Effector memory CD4-positive, alpha-beta T cell (primary cell): ENCODE data around the gene BBS7.

Source experiments
- DNase-seq, 3 donors: peaks; one replicate each; pipeline ENCODE4 v3.0.0-alpha.2; 2020
- H3K27ac ChIP-seq: 2 replicates; pipeline ENCODE4 v1.7.0; 2013; ENCODE audit warnings: mild to moderate bottlenecking, low read length, moderate library complexity; ENCODE audit not compliant: insufficient read depth, poor library complexity, severe bottlenecking
- H3K27me3 ChIP-seq: replicated peaks from 2 replicates; pipeline ENCODE4 v1.7.0; 2013; ENCODE audit warnings: mild to moderate bottlenecking, low read length; ENCODE audit not compliant: insufficient read depth, control insufficient read depth, poor library complexity, severe bottlenecking
- H3K36me3 ChIP-seq: 2 replicates; pipeline ENCODE4 v1.7.0; 2013; ENCODE audit warnings: mild to moderate bottlenecking, low read length, moderate library complexity; ENCODE audit not compliant: control insufficient read depth, insufficient read depth
- H3K4me1 ChIP-seq: 2 replicates; pipeline ENCODE4 v1.7.0; 2013; ENCODE audit warnings: low read length, mild to moderate bottlenecking; ENCODE audit not compliant: control insufficient read depth, insufficient read depth, poor library complexity, severe bottlenecking
- H3K4me3 ChIP-seq: 2 replicates; pipeline ENCODE4 v1.7.0; 2013; ENCODE audit warnings: low read length, low read depth, mild to moderate bottlenecking; ENCODE audit not compliant: insufficient read depth, poor library complexity, severe bottlenecking
- H3K9me3 ChIP-seq: 2 replicates; pipeline ENCODE4 v1.7.0; 2013; ENCODE audit warnings: mild to moderate bottlenecking, low read length, moderate library complexity; ENCODE audit not compliant: control insufficient read depth

BBS7 gene

DNA sequence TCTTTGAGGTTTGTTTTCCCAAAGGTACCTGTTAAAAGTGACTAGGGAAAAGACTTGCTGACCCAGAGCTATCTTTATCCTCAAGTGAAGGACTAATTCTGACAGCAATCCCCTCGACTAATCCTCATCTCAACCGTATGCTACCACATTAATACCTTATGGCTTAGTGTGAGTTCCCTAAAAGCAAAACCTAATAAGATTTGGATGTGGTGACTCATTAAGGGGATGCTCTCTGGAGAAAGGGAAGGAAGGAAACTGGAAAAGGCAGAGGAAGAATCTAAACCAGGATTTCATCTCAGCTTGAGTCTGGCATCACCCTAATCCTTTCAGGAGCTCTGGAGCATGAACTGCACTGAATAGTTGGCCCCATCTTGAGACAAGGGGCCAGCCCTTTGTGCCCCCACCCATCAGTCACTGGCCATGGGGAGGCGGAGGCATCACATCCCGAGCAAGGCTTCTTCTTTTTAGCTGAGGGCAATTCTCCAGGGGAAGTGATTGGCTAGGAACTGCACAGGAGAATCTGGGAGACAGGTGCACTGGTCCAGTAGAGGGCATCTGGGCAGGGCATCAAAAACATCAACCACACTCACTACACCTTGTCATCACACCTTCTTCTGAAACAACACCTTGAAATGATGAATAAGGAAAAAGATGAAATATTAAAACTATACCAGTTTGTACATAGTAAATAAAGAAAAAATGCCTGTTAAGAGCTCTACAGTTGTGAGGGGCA is 6.9 kb upstream of the BBS7 start:
- DNase-seq = no peak
- no peak overlapping the region for H3K4me3 ChIP-seq
- H3K36me3 ChIP-seq = no peaks in the 10 kb centered on the region
- peaks cover 3% of the 10 kb centered on the region for H3K27me3 ChIP-seq
- H3K27ac ChIP-seq = no peak overlapping the region
- no peaks in the 10 kb centered on the region for H3K4me1 ChIP-seq
- H3K9me3 ChIP-seq = no peaks in the 10 kb centered on the region

GRCh38 chr4:121876070-121876469 is 5.8 kb upstream of the BBS7 start:
- no peaks in the 10 kb centered on the region for H3K4me1 ChIP-seq
- no peak overlapping the region for H3K4me3 ChIP-seq
- no peaks in the 10 kb centered on the region for H3K9me3 ChIP-seq
- no peaks in the 10 kb centered on the region for H3K36me3 ChIP-seq
- H3K27me3 ChIP-seq = peaks cover 3% of the 10 kb centered on the region
- H3K27ac ChIP-seq = no peak overlapping the region
- DNase-seq = no peak

DNA sequence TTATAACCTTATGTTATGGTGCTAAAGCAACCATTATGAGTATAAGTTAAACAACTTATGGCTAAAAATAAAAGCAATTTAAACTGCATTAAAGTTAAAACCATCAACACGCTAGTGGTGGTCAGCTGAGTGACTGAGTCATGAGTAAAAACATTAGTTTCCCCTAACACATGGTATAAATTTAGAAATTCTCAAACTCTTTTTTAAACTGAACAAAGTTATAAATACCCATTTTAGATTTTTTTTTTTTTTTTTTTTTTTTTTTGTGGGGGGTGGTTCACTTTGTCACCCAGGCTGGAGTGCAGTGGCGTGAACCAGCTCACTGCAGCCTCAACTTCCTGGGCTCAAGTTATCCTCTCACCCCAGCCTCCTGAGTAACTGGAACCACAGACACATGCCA is 5.4 kb upstream of the BBS7 start:
- Histone ChIP-seq H3K4me1 (peaks cover under 1% of the 10 kb centered on the region), H3K27me3 (peaks cover 3% of the 10 kb centered on the region), H3K4me3 (no peak overlapping the region), H3K9me3 (no peaks in the 10 kb centered on the region), H3K36me3 (no peaks in the 10 kb centered on the region), H3K27ac (no peak overlapping the region)
- no peak for DNase-seq

DNA sequence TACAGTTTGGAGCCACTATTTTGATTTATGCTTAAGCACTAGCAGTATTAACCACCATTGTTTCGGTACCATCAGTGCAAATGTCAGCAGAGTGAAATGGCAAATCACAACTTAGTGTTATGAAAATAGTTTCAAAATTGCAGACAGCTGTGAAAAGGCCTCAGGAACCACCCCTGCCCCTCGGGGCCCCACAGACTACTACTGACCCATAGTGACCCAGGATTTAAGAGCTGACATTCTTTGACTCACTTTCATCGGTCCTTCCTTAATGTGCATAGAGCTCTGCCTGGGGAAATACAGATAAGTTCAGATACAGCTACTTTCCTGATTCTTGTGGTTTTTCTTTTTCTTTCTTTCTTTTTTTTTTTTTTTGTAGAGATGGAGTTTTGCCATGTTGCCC is 3.3 kb upstream of the BBS7 start:
- Histone ChIP-seq H3K36me3 (no peaks in the 10 kb centered on the region), H3K9me3 (no peaks in the 10 kb centered on the region), H3K4me3 (no peak overlapping the region), H3K4me1 (peaks cover 10% of the 10 kb centered on the region), H3K27me3 (no peaks in the 10 kb centered on the region), H3K27ac (no peak overlapping the region)
- DNase-seq = no peak

DNA sequence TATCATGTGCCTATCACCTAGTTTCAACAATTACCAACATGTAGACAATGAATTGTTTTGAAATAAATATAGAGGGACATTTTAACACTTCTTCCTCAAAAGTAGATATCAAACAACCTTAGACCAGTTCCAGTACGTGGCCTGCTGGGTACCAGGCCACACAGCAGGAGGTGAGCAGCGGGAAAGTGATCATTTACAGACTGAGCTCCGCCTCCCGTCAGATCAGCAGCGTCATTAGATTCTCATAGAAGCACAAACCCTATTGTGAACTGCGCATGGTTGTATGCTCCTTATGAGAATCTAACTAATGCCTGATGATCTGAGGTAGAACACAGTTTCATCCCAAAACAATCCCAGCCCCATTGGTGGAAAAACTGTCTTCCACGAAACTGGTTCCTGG is 6.5 kb downstream of the BBS7 start:
- H3K27ac ChIP-seq = no peak overlapping the region
- no peaks in the 10 kb centered on the region for H3K27me3 ChIP-seq
- no peaks in the 10 kb centered on the region for H3K9me3 ChIP-seq
- peaks cover 5% of the 10 kb centered on the region for H3K36me3 ChIP-seq
- DNase-seq = no peak
- H3K4me3 ChIP-seq = no peak overlapping the region
- no peaks in the 10 kb centered on the region for H3K4me1 ChIP-seq

DNA sequence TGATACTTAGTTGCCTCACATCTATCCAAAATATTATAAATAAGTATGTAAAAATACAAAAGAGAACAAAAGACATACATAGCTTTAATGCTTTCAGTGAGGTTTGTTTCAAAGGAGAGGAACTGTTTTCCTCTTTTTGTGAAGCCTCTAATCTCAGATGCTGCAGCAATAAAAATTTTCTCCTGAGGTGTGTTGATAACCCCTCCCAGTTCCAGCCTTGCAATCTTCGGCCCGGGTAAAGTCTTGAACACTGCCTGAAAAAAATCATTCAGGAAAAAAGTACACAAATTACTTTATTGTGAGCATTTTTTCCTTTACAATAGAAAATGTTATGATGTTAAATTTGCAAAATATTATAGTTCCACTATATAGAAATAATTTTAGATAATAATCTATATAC is 8.8 kb downstream of the BBS7 start:
- H3K36me3 ChIP-seq = peaks cover 5% of the 10 kb centered on the region
- no peaks in the 10 kb centered on the region for H3K27me3 ChIP-seq
- H3K9me3 ChIP-seq = no peaks in the 10 kb centered on the region

GRCh38 chr4:121860121-121860520 is 10.2 kb downstream of the BBS7 start:
- H3K27ac ChIP-seq = no peak overlapping the region
- H3K27me3 ChIP-seq = no peaks in the 10 kb centered on the region
- H3K4me1 ChIP-seq = no peaks in the 10 kb centered on the region
- peaks cover 5% of the 10 kb centered on the region for H3K36me3 ChIP-seq
- no peaks in the 10 kb centered on the region for H3K9me3 ChIP-seq
- no peak for DNase-seq
- H3K4me3 ChIP-seq = no peak overlapping the region

More for the DNA sequence above, 8.8 kb downstream of the BBS7 start:
- Histone ChIP-seq H3K4me3 (no peak overlapping the region), H3K4me1 (no peaks in the 10 kb centered on the region), H3K27ac (no peak overlapping the region)
- DNase-seq = no peak

GRCh38 chr4:121851354-121851753 is 18.9 kb downstream of the BBS7 start:
- Histone ChIP-seq H3K9me3 (no peaks in the 10 kb centered on the region), H3K4me3 (no peak overlapping the region), H3K27ac (no peak overlapping the region), H3K4me1 (no peaks in the 10 kb centered on the region), H3K36me3 (no peaks in the 10 kb centered on the region), H3K27me3 (no peaks in the 10 kb centered on the region)
- DNase-seq = no peak

GRCh38 chr4:121846662-121847061 is 23.6 kb downstream of the BBS7 start:
- Histone ChIP-seq H3K36me3 (no peaks in the 10 kb centered on the region), H3K9me3 (no peaks in the 10 kb centered on the region), H3K4me1 (no peaks in the 10 kb centered on the region), H3K4me3 (no peak overlapping the region), H3K27me3 (no peaks in the 10 kb centered on the region), H3K27ac (no peak overlapping the region)
- DNase-seq = no peak

DNA sequence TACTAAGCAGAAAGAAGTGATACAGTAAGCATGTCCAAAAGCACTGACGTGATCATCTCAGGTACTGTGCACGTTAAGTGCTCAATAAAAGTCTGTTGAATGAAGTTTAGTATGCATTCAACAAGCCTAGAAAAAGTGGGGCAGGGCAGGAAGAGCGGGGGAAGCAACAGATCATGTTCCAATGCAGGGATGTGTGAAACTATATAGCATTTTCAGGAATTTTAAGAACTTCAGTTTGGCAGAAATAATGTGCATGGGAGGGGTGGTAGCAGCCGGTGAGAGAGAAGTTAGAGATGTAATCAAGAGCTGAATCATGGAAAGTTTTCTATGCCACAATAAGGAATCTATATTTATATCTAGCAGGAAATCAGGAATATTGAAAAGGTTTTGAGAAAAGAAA is 27.4 kb downstream of the BBS7 start:
- no peak overlapping the region for H3K4me3 ChIP-seq
- no peaks in the 10 kb centered on the region for H3K27me3 ChIP-seq
- H3K27ac ChIP-seq = no peak overlapping the region
- no peaks in the 10 kb centered on the region for H3K4me1 ChIP-seq
- peaks cover 6% of the 10 kb centered on the region for H3K36me3 ChIP-seq
- DNase-seq = no peak
- no peaks in the 10 kb centered on the region for H3K9me3 ChIP-seq
